ENCODE data around the gene PARG.
"Not testable (repeated sequence)": the region's sequence is repeated elsewhere in the genome, so short reads cannot be mapped to it uniquely, and the experiment has no call there.

The PARG gene

GRCh38 chr10:49941447-49942338 is at the start of gene PARG, which contains the start of gene TIMM23B:
Gene PARG, minus strand, starts transcription at chr10:49942027. Its CDS starts 302 bp downstream, at chr10:49941725.
Gene TIMM23B, plus strand, starts transcription at chr10:49942053. Its CDS starts 142 bp downstream, at chr10:49942195.
- peak; percentile 83 for DNase-seq

GRCh38 chr10:49988376-49988775 is 46.5 kb upstream of the PARG start, which contains the start of gene AGAP6:
Gene AGAP6, plus strand, starts transcription at chr10:49988406. Its CDS starts 310 bp downstream, at chr10:49988716.
- not testable (repeated sequence) for DNase-seq

- not testable (repeated sequence) for DNase-seq
These were observed 45.4 kb upstream of the PARG start for GRCh38 chr10:49987207-49987606.

GRCh38 chr10:49977756-49978155 is 35.9 kb upstream of the PARG start:
- DNase-seq = not testable (repeated sequence)

- DNase-seq = not testable (repeated sequence)
These were observed 30.3 kb upstream of the PARG start for GRCh38 chr10:49972094-49972493.

- not testable (repeated sequence) for DNase-seq
These were observed 29.6 kb upstream of the PARG start for GRCh38 chr10:49971466-49971865.

GRCh38 chr10:49970331-49970857 is 28.6 kb upstream of the PARG start:
- not testable (repeated sequence) for DNase-seq

GRCh38 chr10:49953122-49953521 is 11.3 kb upstream of the PARG start:
- peak; percentile 31 for DNase-seq

- not testable (repeated sequence) for DNase-seq
These were observed 10.2 kb upstream of the PARG start for GRCh38 chr10:49952006-49952405.

- DNase-seq = not testable (repeated sequence)
These were observed 6.9 kb upstream of the PARG start for GRCh38 chr10:49948737-49949136.

- not testable (repeated sequence) for DNase-seq
These were observed 6.3 kb upstream of the PARG start for GRCh38 chr10:49948142-49948541.

- not testable (repeated sequence) for DNase-seq
These were observed 1.8 kb upstream of the PARG start for GRCh38 chr10:49943607-49944006.

GRCh38 chr10:49942339-49942705 is 495 bp upstream of the PARG start:
- DNase-seq = peak; percentile 24

GRCh38 chr10:49931959-49932728 is 9.7 kb downstream of the PARG start:
- not testable (repeated sequence) for DNase-seq

- DNase-seq = peak; percentile 28
These were observed 10.6 kb downstream of the PARG start for GRCh38 chr10:49931276-49931675.

GRCh38 chr10:49923572-49923971 is 18.3 kb downstream of the PARG start:
- DNase-seq = not testable (repeated sequence)

- DNase-seq = not testable (repeated sequence)
These were observed 19.8 kb downstream of the PARG start for GRCh38 chr10:49922041-49922440.

GRCh38 chr10:49917927-49918326 is 23.9 kb downstream of the PARG start:
- not testable (repeated sequence) for DNase-seq

- not testable (repeated sequence) for DNase-seq
These were observed 25.4 kb downstream of the PARG start for GRCh38 chr10:49916451-49916850.

- not testable (repeated sequence) for DNase-seq
These were observed 31.5 kb downstream of the PARG start for GRCh38 chr10:49910295-49910694.

GRCh38 chr10:49908290-49909080 is 33.3 kb downstream of the PARG start:
- DNase-seq = not testable (repeated sequence)

- not testable (repeated sequence) for DNase-seq
These were observed 38.0 kb downstream of the PARG start for GRCh38 chr10:49903829-49904228.

Measured in hematopoietic multipotent progenitor cell treated with erythropoietin and hydrocortisone succinate and interleukin-3 and kit ligand, for 8 days (in vitro differentiated cells).